Measurements from ENCODE around the gene CRYBA2.

The CRYBA2 gene

GRCh38 chr2:218959141-218959731 lies 34.0 kb downstream of the CRYBA2 start, which contains the start of gene CDK5R2:
Gene CDK5R2, plus strand, starts transcription at chr2:218959666. Its CDS starts 155 bp downstream, at chr2:218959821.
- peaks cover 100% of the 10 kb centered on the region for H3K27me3 ChIP-seq
- H3K27ac ChIP-seq = no peak within 1 kb of the TSS
- no peaks in the 10 kb centered on the region for H3K9me3 ChIP-seq
- H3K4me1 ChIP-seq (ENCODE audit: control insufficient read depth in 1 of 2, insufficient read depth in 1 of 2, low read depth in 1 of 2, low read length in 1 of 2) = peaks cover 0 to 4% of the 10 kb centered on the region in 2 experiments
- TF ChIP-seq, protein P1, sequence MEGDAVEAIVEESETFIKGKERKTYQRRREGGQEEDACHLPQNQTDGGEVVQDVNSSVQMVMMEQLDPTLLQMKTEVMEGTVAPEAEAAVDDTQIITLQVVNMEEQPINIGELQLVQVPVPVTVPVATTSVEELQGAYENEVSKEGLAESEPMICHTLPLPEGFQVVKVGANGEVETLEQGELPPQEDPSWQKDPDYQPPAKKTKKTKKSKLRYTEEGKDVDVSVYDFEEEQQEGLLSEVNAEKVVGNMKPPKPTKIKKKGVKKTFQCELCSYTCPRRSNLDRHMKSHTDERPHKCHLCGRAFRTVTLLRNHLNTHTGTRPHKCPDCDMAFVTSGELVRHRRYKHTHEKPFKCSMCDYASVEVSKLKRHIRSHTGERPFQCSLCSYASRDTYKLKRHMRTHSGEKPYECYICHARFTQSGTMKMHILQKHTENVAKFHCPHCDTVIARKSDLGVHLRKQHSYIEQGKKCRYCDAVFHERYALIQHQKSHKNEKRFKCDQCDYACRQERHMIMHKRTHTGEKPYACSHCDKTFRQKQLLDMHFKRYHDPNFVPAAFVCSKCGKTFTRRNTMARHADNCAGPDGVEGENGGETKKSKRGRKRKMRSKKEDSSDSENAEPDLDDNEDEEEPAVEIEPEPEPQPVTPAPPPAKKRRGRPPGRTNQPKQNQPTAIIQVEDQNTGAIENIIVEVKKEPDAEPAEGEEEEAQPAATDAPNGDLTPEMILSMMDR (IDR thresholded peaks at IDR 0.05) = no peak
- H3K4me3 ChIP-seq (ENCODE audit: low read depth in 1 of 2, low read length in 1 of 2) = no peak within 1 kb of the TSS
- H3K36me3 ChIP-seq = no peaks in the 10 kb centered on the region

- Histone ChIP-seq H3K9me3 (no peaks in the 10 kb centered on the region), H3K4me1 (ENCODE audit: control insufficient read depth in 1 of 2, insufficient read depth in 1 of 2, low read depth in 1 of 2, low read length in 1 of 2) (peaks cover 0 to 4% of the 10 kb centered on the region in 2 experiments), H3K27ac (no peak overlapping the region), H3K4me3 (ENCODE audit: low read depth in 1 of 2, low read length in 1 of 2) (no peak overlapping the region), H3K36me3 (no peaks in the 10 kb centered on the region), H3K27me3 (peaks cover 98% of the 10 kb centered on the region)
- TF ChIP-seq, protein P1 (IDR thresholded peaks at IDR 0.05) = no peak
Observed at GRCh38 chr2:218958276-218958675, 34.9 kb downstream of the CRYBA2 start.

GRCh38 chr2:218957671-218958070 lies 35.6 kb downstream of the CRYBA2 start:
- H3K4me3 ChIP-seq (ENCODE audit: low read depth in 1 of 2, low read length in 1 of 2) = no peak overlapping the region
- H3K27me3 ChIP-seq = peaks cover 96% of the 10 kb centered on the region
- no peak overlapping the region for H3K27ac ChIP-seq
- H3K4me1 ChIP-seq (ENCODE audit: control insufficient read depth in 1 of 2, insufficient read depth in 1 of 2, low read depth in 1 of 2, low read length in 1 of 2) = peaks cover 0 to 4% of the 10 kb centered on the region in 2 experiments
- H3K36me3 ChIP-seq = no peaks in the 10 kb centered on the region
- no peaks in the 10 kb centered on the region for H3K9me3 ChIP-seq
- TF ChIP-seq, protein P1 (IDR thresholded peaks at IDR 0.05) = no peak

DNA sequence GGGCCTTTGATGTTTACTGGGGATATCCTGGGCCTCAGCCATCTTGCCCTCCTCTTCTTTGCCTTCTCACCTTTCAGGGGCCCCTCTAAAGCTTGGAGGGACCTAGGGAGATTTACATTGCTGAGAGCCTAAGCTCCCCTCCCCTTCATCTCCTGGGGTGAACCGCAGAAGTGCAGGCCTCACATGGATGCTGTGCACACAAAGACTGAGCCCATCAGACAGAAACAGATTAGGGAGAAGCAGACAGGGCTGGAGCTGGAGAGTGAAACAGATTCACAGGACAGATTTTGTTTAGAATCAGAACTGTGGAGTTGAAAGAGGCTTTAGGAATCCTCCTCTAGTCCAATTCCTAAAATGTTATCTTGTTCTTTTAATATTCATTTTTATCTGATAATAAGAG lies 37.2 kb downstream of the CRYBA2 start:
- Histone ChIP-seq H3K36me3 (no peaks in the 10 kb centered on the region), H3K27ac (no peak overlapping the region), H3K4me1 (ENCODE audit: control insufficient read depth in 1 of 2, insufficient read depth in 1 of 2, low read depth in 1 of 2, low read length in 1 of 2) (peaks cover 0 to 4% of the 10 kb centered on the region in 2 experiments), H3K4me3 (ENCODE audit: low read depth in 1 of 2, low read length in 1 of 2) (no peak overlapping the region), H3K9me3 (no peaks in the 10 kb centered on the region), H3K27me3 (peaks cover 90% of the 10 kb centered on the region)
- TF ChIP-seq, protein P1 (IDR thresholded peaks at IDR 0.05) = no peak

DNA sequence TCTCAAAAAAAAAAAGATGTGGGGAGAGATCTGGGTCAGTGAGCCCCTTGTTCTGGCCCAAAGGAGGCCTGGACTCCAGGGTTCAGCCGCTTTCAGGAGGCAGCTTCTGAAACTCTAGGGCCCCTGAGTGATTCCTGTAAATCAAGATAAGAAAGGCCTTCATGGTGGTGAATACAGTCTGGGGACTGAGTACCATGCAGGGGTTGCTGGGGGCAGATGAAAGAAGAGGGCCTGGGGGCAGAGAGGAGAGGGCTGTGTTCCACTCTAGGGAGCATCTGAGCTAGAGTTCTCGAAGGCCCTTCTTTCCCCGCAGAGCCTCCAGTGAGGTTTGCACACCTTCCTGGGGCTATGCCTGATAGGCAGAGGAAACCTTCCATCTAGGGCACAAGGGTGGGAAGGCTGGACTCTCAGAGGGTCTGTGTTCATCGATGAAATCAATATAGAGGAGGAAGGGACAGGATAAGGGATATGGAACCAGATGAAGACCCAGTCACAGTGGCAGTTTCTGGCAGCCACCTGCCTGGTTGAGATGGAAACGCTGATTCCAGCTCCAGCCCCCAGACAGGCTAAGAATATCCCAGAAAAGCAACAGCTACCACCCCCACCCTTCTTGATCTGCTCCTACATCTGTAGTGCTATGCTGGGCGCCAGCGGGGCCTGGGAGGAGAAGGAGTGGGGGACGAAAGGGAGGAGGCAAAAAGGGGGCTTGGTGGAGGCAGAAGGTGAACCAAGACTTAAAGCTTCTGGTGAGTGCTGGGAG lies 38.5 kb downstream of the CRYBA2 start:
- TF ChIP-seq, protein P1 (IDR thresholded peaks at IDR 0.05) = no peak
- Histone ChIP-seq H3K4me3 (ENCODE audit: low read depth in 1 of 2, low read length in 1 of 2) (no peak overlapping the region), H3K4me1 (ENCODE audit: control insufficient read depth in 1 of 2, insufficient read depth in 1 of 2, low read depth in 1 of 2, low read length in 1 of 2) (peaks cover 0 to 4% of the 10 kb centered on the region in 2 experiments), H3K36me3 (no peaks in the 10 kb centered on the region), H3K27ac (no peak overlapping the region), H3K27me3 (peaks cover 88% of the 10 kb centered on the region), H3K9me3 (no peaks in the 10 kb centered on the region)

Data from neutrophil (primary cell).